HG02885 (cell line): ENCODE results near the gene FREM1.
A peak's percentile ranks its signal among the peaks of the same experiment; 100 is the strongest.

Experiments
- ATAC-seq: cut with Tn5 transposase; IDR thresholded peaks from one replicate; pipeline ENCODE4 v1.9.1; 2021; ENCODE audit warnings: mild to moderate bottlenecking; ENCODE audit not compliant: unreplicated experiment, poor library complexity

FREM1 gene

DNA sequence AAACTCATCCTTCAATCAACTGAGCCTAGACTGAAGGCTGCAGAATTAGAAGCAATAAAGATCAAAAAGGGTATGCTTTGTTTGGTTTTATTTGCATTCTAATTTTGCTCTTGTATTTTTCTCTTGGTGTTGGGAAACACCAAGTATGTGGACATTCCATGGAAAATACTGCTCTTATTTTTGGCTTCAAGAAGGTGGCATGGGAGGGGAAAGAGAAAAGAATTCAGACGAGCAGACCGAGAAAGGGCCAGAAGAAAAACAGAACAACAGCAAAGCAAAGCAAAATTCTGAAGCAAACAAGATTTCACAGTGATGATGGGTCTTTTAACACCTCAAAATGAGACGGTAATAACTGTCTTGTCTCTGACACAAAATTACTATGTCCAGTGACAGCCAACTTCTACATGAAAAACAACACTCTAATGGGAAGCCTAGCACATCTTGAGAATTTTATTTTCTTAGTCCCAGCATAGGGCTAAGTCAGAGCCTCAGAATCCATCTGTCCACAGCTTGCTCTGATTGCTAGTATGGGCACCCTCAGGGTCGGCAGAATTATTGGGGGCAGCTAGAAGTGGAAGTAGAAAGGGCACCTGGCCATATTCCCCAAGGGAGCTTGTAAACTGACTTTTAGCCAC lies 26.8 kb downstream of the FREM1 start:
- ATAC-seq, result no peak

DNA sequence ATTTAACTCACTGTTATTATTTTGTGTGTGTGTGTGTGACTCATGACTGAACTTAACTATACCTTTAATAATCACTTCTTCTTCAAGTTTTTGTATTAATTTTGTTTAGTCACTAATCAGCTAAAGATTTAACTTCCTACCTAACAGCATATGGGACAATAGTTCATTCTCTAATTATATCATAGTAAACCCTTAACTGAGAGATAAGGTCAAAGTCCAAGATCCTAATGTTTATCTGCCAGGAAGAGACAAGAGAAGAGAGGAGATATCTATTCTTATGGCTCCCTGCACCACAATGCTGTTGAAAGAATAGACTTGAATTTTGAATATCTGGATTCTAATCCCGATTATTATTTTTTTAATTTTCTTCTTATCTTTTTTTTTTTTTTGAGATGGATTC lies 28.1 kb downstream of the FREM1 start:
- no peak for ATAC-seq

DNA sequence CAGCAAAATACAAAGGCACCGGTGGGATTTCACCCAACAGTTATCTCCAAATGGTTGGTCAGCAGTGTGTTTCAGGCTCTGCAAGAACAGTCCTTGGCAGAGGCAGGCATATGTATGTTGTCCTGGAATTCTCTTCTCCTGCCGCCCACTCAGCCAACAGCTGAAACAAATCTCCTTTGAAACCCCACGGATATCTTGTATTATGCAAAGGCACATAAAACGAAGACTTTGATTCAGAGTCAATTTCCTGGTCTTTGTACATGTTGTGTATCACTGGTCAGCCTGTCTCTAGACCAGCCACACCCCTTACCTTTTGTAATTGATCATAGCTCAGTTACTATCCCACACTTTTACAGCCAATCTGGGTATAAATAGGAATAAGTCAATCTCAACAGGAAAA lies 29.2 kb downstream of the FREM1 start:
- ATAC-seq, result no peak

DNA sequence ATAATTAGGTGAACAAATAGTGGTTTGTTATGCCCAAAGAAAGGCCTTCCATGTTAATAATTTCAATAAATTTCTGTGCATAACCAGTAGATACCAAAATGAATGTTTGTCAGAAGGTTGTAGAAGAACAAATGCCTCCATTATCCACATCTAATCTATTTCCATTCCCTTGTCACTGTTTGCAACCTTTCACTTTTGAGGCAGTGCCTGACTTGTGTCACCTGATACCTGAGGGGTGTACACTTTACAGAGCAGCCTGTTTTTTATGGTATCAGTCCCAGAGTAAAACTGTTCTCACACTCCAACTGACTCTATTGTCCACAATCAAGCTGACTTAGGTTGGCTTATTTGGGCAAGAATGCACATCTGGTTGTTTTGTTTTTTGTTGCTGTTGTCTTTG lies 40.1 kb downstream of the FREM1 start:
- no peak for ATAC-seq

DNA sequence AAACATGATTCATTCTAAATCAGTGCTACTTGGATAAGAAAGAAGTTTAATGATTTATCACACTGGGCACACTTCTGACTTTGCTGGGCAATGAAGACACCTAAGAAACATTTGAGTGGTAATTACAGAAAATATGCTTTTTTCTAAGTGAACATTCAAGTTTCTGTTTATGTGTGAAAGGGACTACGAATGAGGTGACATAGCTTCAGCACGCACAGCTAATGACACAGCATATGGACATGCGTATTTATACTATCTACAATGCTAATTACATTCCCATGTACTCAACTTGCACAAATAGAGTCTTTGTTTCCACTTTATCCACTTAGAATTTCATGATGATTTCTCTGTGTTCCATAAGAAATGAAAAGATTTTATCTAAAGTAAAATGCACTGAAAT lies 40.6 kb downstream of the FREM1 start:
- ATAC-seq, result no peak

DNA sequence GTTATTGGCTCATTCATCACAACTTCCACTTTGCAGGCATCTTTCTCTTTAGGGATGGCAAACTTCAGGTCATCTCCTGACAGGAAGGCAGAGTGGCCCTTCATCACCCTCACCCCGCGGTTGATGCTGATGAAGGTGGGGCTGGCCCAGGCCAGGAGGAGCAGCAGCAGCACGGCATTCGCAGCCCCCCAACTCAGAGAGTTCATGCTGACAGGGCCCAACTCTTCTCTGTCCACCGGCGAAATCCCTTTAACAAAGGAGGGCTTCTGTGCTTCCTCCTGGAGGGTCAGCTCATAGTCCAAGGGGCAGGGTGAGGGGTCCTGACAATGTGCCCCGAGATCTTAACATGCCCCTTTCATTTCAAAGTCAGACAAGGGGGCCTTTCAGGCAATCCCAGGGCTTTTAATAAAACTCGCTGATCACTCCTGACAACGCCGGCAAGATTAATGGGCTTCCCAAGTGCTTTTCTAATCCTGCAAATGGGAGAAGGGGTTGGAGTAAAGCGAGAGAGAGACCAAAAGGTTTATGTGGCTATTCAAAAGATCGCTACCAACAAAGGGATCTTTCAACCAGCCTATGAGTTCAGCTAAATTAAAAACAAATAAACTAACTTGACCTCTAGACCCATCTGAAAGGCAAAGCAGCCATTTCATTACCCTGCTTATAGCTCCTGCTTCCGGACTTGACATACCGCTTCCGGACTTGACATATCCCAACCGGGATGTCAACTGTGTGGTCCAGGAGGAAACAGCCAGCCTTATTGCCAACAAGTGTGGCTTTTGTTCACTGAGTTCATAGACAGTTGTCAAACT lies 41.2 kb downstream of the FREM1 start:
- no peak for ATAC-seq

DNA sequence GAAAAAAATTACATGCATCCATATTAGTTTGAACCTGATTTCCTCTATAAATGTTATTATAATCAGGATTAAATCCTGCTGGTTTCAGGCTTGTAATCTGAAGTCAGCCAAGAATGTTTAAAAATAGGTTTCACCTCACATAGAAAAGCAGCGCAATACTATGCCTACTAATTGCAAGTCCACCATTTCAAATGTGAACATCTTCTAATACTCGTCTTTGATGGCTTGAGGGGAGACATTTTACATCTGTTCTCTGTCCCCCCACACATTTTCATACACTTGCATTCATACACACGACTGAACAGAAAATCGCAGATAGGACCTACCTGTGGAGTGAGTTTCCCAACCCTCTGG lies 41.8 kb downstream of the FREM1 start:
- no peak for ATAC-seq

DNA sequence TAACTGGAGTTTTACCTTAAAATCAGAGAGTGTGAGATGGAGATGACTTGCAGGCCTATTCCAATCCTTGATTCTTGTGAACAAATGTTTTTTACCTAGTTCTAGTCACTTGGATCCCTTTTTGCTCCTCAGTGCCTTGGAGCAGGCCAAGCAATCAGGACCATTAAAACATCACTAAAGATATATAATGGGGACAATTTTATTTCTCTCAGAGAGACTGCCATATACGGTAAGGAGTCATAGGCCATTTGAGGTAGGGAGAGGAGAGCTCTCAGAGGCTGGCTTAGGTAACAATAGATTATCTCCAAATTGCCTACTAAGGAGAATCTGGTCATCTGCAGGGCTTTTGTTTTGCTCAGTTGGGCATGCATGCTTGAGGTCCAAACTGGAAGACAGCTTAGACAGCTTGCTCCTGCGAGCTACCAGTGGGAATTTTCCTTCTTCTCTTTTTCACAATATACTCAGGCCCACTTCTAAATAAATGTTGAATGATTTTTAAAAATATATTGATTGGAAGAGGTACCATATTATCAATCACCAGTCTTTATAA lies 44.0 kb downstream of the FREM1 start:
- ATAC-seq, result no peak

DNA sequence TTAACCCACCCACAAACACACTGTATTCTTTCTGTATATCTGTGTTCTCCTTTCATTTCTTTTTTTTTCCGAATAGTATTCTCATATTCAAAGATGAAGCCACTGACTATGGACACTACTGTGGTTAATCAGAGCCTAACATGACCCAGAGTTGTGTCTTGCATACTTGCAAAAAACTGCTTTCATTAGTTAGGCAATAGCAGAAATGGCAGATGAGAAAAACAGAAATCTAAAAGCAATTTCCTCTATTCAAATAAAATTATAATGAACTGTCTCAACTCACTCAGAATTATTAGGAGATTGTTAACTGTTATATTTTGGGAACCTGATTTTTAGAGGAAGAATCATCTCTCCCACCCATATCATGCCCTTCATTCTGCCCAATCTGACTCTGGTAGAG lies 45.9 kb downstream of the FREM1 start:
- no peak for ATAC-seq

DNA sequence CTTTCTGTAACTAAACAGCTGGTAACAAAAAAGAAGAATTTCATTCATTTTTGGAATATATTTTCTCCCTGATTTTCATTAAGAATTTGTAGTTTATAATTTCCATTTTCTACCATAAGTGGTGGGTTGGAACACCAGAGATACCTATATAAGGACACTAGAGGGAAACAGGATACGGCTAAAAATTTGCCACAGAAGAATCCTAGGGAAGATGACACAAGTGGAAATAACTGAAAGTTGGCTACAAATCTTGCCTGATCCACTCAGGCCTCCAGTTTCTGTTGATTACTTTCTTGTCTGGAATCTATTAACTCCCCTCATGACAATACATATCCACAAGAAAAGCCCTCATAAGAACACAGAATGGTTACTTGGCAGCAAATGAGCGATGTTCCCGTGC lies 46.8 kb downstream of the FREM1 start:
- no peak for ATAC-seq

DNA sequence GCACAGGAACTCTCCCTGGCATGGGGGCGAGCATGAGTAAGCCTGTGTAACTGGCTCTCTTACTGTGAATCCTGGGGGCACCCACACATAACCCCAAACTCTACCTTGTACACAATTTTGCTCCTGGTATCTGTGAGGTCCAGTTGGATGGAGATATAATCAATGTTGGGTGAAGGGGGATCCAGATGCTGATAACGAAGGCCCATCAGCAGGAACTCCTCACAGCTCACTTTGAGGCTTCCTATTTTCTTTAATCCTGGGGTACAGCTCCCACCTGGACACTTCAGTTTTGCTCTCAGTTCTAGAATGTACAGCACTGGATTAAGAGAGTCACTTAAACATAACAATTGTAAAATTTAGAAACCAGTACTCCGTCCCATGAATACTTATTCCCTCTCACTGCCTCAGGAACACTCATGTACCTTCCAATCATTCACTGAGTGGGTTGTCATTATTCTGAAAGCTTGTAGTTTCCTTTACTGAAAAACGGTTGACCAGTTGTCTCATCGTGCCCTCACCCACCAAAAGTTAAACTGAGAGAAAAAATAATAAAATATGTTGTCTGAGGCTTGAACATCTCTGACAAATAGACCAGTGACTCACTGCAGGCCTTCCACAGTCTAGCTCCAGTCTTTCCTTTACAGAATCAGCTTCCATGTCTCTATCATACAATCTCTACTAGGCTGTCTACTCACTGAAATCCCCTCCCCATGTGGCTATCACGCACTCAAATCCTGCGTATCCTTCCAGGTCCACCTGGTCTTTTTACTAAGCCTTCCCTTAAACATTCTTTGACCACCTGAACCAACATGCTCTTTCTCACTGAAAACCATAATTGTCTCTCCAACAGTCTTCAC lies 52.6 kb downstream of the FREM1 start:
- no peak for ATAC-seq

DNA sequence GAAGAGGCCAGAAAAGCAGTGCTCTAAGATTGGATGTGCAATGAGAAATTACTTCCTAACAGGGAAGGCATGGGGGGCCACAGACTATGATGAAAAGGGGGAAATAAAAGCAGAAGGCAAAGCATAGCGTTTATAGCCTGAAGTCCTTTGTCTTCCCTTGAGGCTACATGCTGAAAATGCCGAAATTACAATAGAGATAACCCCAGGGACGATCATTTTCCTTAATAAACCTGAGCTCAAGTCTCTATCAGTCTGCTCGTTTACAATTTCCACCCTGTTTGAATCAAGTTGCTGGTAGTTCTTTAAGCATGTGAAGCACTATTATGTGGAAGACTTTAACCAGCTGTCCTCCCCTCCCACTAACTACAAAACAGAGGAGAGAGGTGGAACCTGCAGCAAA lies 60.4 kb downstream of the FREM1 start:
- ATAC-seq, result no peak

DNA sequence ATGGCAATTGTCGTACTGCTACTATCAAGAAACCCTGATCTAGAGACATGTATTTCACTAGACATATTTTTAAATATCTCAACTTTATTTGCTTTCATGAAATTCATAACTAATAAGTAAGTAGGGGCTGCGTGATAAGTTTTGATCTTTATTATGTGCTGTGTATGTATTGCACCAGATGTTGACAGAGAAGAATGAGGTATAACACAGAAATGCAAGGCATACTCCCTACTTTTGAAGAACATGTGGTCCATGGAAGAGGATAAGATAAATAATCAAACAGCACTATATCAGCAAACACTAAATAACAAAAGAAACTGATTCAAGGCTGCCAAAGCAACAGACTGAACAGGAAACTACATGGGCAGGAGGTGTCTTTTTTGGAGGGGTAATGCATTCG lies 60.9 kb downstream of the FREM1 start:
- no peak for ATAC-seq

DNA sequence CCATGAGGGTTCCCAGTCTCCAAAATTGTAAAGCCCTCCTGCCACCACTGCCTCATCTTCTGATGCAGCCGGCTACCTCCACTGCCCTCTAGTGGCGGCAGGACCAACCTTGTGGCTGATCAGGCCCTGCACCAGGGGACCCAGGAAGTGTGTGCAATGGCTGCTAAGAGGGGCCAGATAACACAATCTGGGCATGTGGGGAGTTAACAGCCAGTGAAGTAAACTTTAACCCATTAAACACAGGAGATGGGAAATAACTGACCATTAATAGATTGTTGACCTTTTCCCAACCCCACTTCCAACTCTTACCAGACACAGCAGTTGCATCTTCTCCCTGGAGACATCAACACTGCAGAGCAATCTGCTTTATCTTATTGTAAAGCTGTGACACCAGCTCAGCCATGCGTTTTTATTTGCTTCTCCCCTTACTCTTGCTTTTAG lies 63.3 kb downstream of the FREM1 start:
- ATAC-seq, result peak; percentile 99

DNA sequence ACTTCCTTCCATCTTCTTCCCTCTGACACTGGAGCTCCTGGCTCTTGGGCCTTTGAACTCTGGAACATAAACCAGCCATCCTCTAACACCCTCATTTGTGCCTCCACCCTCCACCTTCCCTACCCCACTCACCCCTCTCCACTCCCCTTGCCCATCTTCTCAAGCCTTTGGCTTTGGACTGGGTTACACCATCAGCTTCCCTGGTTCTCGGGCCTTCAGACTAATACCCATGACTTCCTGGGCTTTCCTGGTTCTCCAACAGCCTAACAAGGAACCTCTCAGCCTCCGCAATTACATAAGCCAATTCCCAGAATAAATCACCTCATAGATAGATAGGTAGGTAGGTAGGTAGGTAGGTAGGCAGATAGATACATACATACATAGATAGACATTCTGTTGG lies 67.1 kb downstream of the FREM1 start:
- ATAC-seq, result no peak

DNA sequence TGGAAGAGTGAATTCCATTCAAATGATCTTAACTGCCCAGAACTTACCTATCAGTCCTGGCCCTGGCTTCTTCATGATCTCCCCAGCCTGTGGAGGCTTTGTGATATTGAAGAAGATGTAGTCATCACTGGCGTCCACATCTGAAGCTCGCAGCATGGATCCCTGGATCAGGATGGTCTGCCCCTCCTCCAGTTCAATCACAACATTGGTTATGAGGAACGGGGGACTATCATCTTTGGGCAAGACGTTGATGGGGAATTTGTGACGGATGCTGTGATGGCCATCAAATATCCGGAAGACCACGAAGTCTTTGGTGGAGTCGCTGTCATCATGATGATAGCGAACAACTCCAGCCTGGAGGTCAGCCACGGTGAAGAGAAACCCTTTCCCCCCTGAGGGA lies 68.0 kb downstream of the FREM1 start:
- ATAC-seq, result no peak

DNA sequence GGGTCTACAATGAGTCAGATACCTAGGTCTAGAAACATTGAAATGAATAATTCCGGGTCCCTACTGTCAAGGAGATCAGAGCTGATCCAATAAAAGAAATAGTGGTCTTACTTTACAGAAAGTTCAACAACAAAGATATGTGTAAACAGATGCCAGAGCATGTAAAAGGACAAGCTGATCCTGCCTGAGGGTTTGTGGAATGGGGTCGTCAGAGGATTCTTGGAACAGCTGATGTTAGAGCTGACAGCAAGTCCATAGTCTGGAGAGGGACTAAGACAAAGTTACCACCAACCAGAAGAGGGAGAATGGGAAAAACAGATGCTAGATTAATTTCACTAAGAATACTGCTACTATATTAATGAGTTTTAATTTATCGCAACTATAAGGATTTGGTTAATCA lies 71.5 kb downstream of the FREM1 start:
- no peak for ATAC-seq

DNA sequence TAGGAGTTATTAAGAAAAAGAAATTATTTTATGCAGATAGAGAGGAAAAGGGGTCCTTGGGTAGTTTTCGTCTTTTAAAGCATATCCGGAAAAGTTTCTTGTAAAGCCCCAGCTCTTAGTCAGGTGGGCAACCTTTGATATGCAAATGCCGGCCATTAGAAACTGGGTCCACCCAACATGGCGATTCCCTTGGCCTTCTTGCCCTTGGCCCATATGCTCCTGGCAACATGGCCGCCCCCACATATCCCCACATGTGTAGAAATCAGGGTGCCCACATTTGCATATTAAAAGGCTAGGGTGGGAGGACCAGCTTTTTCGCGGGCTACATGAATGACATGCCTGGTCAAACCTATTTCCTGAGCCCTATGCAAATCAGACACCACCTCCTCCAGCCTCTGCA lies 73.3 kb downstream of the FREM1 start:
- no peak for ATAC-seq

DNA sequence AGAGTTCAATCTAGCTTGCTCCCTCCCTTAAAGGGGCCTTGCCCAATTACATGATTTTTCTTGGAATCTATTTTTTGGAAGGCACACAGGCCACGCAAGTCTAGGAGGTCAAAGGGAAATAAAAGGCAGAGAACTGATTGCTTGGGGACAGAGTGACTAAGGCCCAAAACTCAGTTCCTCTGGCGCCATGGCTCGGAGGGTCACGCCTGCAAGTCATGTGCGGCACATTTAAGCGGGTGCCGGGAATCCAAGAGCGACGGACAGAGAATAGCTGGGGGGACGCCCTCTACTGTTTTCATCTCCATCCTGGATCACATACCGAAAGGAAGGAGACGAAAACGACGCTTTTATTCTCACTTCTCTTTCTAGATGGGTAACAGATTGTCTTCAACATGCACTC lies 78.6 kb downstream of the FREM1 start:
- ATAC-seq, result no peak

DNA sequence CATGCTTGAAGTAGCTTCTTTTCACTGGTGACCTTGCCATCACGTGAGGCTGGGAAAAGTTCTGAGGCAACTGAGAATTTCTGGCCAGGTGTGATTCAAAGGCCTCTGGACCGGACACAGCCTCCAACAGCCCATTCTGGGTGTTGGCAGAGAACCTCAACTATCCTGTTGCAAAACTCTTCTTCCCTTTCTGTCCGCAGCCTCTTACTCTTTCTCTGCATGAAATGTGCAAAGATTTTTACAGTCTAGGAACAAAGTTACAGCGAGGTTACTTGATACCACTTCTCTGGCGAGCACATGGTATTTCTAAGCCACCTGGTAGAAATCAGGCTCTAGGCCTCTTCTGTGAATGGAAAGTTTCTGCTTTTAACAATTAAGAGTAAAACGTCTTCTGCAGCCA lies 79.2 kb downstream of the FREM1 start:
- ATAC-seq, result no peak

DNA sequence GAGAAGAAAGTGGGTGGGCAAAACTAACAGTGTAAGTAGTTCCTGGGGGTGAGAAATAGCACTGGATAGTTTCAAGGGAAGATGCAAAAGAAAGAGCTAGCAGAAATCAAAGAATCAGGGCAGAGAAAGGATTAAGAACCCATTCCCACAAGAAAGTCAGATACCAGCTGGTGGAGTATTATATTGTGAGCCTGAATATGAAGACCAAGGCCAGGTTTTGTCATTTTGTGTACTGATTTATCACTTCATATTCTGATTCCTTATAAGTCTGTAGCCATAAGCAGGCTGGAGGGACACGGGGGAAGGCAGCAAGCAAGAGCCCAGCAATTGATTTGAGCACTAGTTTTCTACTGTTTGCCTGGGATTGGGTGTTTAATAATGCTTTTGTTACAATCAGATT lies 80.2 kb downstream of the FREM1 start:
- ATAC-seq, result no peak
